HG02943 (cell line): ENCODE results near the gene MCCC2.
"Not testable (repeated sequence)": the region's sequence is repeated elsewhere in the genome, so short reads cannot be mapped to it uniquely, and the experiment has no call there.

ENCODE experiments used
- ATAC-seq: cut with Tn5 transposase; IDR thresholded peaks from one replicate; pipeline ENCODE4 v1.9.1; 2021; ENCODE audit warnings: mild to moderate bottlenecking, low read depth, moderate library complexity; ENCODE audit not compliant: unreplicated experiment

MCCC2 gene

GRCh38 chr5:71586941-71587765, at the start of gene MCCC2:
Gene MCCC2 (plus strand): TSS chr5:71587340. CDS start chr5:71587426, 86 bp downstream.
- peak; percentile 99 for ATAC-seq

GRCh38 chr5:71537687-71538086, 49.5 kb upstream of the MCCC2 start:
- ATAC-seq: no peak

- not testable (repeated sequence) for ATAC-seq
Measured at GRCh38 chr5:71550885-71551284, 36.3 kb upstream of the MCCC2 start.

GRCh38 chr5:71551582-71551981, 35.6 kb upstream of the MCCC2 start:
- not testable (repeated sequence) for ATAC-seq

GRCh38 chr5:71552026-71552749, 35.0 kb upstream of the MCCC2 start:
- not testable (repeated sequence) for ATAC-seq

- no peak for ATAC-seq
Measured at GRCh38 chr5:71563161-71563560, 24.0 kb upstream of the MCCC2 start.

- ATAC-seq: no peak
Measured at GRCh38 chr5:71564895-71565294, 22.2 kb upstream of the MCCC2 start.

GRCh38 chr5:71569748-71570509, 17.2 kb upstream of the MCCC2 start:
- no peak for ATAC-seq

- ATAC-seq: not testable (repeated sequence)
Measured at GRCh38 chr5:71571811-71572210, 15.3 kb upstream of the MCCC2 start.

- no peak for ATAC-seq
Measured at GRCh38 chr5:71573591-71573990, 13.5 kb upstream of the MCCC2 start.

- not testable (repeated sequence) for ATAC-seq
Measured at GRCh38 chr5:71575588-71575987, 11.6 kb upstream of the MCCC2 start.

GRCh38 chr5:71576241-71576640, 10.9 kb upstream of the MCCC2 start:
- ATAC-seq: no peak

- ATAC-seq: not testable (repeated sequence)
Measured at GRCh38 chr5:71577839-71578238, 9.3 kb upstream of the MCCC2 start.

- no peak for ATAC-seq
Measured at GRCh38 chr5:71582945-71583584, 4.1 kb upstream of the MCCC2 start.

GRCh38 chr5:71586052-71586940, 844 bp upstream of the MCCC2 start:
- peak; percentile 4 for ATAC-seq

GRCh38 chr5:71587766-71588532, 809 bp downstream of the MCCC2 start:
- peak; percentile 12 for ATAC-seq

- ATAC-seq: no peak
Measured at GRCh38 chr5:71588533-71588885, 1.4 kb downstream of the MCCC2 start.

GRCh38 chr5:71589903-71590302, 2.8 kb downstream of the MCCC2 start:
- no peak for ATAC-seq

- no peak for ATAC-seq
Measured at GRCh38 chr5:71591100-71591499, 4.0 kb downstream of the MCCC2 start.
